Bronchial epithelial cell (primary cell): ENCODE data around the gene NFX1. TPM values are rescaled to one million over a fixed set of nuclear protein-coding genes. Genes with fewer than 3 reads are reported as not detected.
A peak's percentile ranks its signal among the peaks of the same experiment; 100 is the strongest.
"Not testable (repeated sequence)": the region's sequence is repeated elsewhere in the genome, so short reads cannot be mapped to it uniquely, and the experiment has no call there.

Experiments
- DNase-seq: peaks from one replicate; pipeline ENCODE4 v3.0.0-alpha.2; 2010; ENCODE audit warnings: low read depth
- FAIRE-seq: peaks from 2 replicates; lab custom pipeline; 2011; peaks lifted over from hg19 to GRCh38; lab: Jason Lieb, UNC
- H3K27me3 ChIP-seq: 2 replicates; pipeline ENCODE4 v1.5.1; 2011; ENCODE audit warnings: low read length; ENCODE audit not compliant: control insufficient read depth, insufficient read depth
- H3K36me3 ChIP-seq: 2 replicates; pipeline ENCODE4 v1.5.1; 2011; ENCODE audit warnings: low read length; ENCODE audit not compliant: control insufficient read depth, insufficient read depth
- H3K4me3 ChIP-seq: 2 replicates; pipeline ENCODE4 v1.5.1; 2011; ENCODE audit warnings: mild to moderate bottlenecking, low read depth, low read length, control low read depth
- total RNA-seq: library from RNA; depleted of rRNA; stranded (reverse); fragments of >200 nt; gene quantifications from 2 replicates; pipeline ENCODE4 v1.2.1, GENCODE V29; 2014
- TF ChIP-seq, protein P1 (sequence below): IDR thresholded peaks from 2 replicates; pipeline ENCODE4 v1.5.1; 2011; ENCODE audit warnings: mild to moderate bottlenecking, moderate library complexity, low read length, control low read depth, inconsistent platforms; ENCODE audit not compliant: insufficient read depth, severe bottlenecking

Gene NFX1
- total RNA-seq, 1 donor from 2014 or later = 19.2 TPM

- H3K27me3 ChIP-seq, DNase-seq, H3K36me3 ChIP-seq, FAIRE-seq, H3K4me3 ChIP-seq: not testable (repeated sequence)
Observed at GRCh38 chr9:33385979-33386640, 95.8 kb downstream of the NFX1 start.

DNA sequence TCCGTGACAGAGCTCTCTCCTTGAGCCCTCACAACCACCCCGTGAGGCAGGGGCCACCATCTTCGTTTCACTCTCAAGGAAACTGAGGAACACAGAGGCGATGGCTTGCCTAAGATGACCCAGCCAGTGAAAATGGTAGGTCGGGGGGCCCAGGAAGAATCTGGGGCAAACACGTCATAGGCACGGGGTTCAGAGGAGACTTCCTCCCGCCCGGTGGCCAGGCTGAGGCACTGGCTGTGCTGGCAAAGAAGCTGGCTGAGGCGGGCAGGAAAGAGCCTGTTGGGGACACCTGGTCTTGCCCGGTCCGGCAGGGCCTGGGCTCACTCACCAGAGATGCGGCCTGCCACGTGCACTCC lies 96.3 kb downstream of the NFX1 start:
- DNase-seq, H3K27me3 ChIP-seq, FAIRE-seq, H3K36me3 ChIP-seq, H3K4me3 ChIP-seq: not testable (repeated sequence)

DNA sequence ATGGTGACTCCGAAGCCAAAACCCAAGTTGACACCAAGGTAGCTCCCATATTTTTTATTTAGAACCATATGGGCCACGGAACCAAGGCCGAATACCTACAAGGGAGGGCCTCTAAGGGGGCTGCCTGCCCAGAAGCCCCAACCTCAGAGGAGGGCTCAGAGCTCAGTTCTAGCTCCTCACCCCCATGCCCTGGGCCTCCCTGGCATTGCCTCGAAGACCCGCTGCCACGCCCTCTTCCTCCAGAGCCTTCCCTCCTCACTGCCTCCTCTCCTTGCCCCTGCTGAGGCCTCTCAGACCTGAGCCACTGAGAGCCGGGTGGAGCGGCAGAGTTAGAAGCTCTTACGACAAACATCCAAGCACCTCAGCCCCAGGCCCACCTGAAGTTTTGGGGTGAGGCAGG lies 96.7 kb downstream of the NFX1 start:
- not testable (repeated sequence) for FAIRE-seq, H3K4me3 ChIP-seq, H3K27me3 ChIP-seq, DNase-seq, H3K36me3 ChIP-seq

DNA sequence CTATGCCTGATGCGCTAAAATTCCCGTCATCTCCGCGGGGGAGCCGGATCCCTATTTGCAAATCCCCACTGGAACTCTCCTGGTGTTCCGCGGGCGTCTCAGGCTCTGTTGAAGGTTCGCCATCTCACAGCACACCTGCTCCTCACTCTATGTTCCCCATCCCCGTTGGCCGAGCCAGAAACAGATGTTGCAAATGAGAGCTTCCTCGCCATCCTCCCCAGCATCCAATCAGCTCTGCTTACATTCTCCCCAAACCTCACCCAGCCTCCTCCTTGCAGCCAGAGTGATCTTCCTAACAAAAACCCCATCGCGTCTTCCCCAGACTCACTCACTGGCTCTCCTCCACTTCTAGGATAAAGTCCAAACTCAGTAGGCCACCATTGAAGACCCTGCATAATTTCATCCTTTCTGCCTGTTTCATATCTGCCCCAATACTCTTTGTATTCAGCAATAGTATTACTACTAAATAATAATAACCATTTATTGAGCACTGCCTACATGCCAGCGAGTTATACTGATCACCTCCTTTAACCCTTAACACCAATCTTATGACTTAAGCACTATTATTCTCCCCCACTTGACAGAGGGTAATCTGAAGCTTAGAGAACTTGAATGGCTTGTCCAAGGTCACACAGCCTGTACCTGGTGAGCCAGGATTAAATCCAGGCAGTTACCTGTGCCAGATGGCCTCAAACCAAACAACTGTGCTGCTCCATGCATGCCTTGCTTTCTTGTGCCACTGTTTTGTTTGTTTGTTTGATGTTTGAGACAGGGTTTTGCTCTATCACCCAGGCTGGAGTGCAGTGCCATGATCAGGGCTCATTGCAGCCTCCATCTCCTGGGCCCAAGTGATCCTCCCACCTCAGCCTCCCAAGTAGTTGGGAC lies 98.0 kb downstream of the NFX1 start:
- DNase-seq (no peak), FAIRE-seq (no peak)
- Histone ChIP-seq H3K27me3 (no peaks in the 10 kb centered on the region), H3K36me3 (no peaks in the 10 kb centered on the region), H3K4me3 (no peak overlapping the region)
- TF ChIP-seq, protein P1, sequence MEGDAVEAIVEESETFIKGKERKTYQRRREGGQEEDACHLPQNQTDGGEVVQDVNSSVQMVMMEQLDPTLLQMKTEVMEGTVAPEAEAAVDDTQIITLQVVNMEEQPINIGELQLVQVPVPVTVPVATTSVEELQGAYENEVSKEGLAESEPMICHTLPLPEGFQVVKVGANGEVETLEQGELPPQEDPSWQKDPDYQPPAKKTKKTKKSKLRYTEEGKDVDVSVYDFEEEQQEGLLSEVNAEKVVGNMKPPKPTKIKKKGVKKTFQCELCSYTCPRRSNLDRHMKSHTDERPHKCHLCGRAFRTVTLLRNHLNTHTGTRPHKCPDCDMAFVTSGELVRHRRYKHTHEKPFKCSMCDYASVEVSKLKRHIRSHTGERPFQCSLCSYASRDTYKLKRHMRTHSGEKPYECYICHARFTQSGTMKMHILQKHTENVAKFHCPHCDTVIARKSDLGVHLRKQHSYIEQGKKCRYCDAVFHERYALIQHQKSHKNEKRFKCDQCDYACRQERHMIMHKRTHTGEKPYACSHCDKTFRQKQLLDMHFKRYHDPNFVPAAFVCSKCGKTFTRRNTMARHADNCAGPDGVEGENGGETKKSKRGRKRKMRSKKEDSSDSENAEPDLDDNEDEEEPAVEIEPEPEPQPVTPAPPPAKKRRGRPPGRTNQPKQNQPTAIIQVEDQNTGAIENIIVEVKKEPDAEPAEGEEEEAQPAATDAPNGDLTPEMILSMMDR = no peak

DNA sequence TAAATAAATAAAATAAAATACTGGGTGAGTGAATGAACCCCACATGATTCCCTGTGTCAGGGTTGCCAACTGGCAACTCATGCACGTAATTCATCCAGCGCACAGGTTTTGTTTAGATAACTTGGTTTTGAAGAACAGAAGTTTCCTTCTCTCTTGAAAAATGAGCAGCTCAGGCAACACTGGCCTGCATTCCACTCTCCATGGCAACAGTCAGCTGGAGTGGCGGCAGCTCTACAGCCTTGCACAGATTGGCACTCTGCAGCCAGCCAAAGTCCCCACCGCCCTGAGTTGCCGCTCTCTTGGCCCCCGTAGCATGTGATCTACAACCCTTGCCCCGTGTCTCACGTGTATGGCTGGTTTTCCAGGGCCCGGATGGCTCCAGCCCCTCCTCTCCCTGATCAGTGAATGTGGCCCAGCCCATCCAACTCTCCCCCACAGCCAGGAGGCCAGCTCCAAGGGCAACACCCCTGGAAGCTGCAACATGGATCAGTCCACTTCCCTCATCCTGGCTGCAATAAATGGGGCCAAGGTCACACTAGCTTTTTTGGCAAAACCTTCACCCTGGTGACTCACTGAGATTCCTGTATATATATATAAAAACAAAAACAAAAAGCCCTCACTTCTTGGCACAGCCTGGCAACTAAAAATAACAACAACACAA lies 100.9 kb downstream of the NFX1 start:
- not testable (repeated sequence) for H3K27me3 ChIP-seq, FAIRE-seq, H3K36me3 ChIP-seq, H3K4me3 ChIP-seq
- peak; percentile 53 for DNase-seq

DNA sequence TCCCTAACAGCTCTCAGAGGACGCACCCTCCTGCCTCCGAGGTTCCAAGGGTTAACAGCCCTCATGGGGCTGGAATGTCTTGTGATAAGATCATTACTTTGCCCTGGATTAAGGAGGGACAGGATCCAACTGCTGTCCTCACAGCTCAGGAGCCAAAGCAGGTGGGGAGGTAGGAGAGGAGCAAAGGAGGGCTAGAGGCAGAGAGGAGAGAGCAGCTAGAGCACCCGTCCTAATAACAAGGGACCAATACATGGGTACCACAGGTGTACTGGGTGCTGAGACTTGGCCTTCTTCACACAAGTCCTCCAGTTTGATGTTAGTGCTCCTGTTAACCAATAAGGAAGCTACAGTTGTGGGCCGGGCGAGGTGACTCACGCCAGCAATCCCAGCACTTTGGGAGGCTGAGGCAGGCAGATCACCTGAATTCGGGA lies 102.3 kb downstream of the NFX1 start:
- DNase-seq, H3K27me3 ChIP-seq, H3K4me3 ChIP-seq, H3K36me3 ChIP-seq, FAIRE-seq: not testable (repeated sequence)

DNA sequence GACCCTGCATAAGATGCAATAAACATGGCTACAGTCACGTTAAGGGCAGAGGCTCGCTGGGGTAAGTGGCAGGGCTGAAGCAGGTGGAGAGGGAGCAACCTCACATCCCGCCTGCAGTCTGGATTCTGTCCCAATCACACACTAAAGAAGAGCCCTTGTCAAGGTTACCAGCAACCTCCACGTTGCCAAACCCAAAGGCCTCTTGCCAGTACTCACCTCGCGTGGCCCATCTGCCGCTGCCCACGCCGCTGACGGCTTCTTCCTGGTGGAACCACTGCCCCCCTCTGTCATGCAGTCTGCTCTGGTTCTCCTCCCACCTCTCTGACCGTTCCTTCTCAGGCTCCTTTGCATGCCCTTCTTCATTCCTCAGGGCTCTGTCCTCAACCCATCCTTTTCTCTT lies 103.3 kb downstream of the NFX1 start:
- FAIRE-seq (no peak), DNase-seq (no peak)
- TF ChIP-seq, protein P1 = no peak
- Histone ChIP-seq H3K27me3 (peaks cover 5% of the 10 kb centered on the region), H3K36me3 (no peaks in the 10 kb centered on the region), H3K4me3 (no peak overlapping the region)

- not testable (repeated sequence) for H3K4me3 ChIP-seq, H3K27me3 ChIP-seq, DNase-seq, FAIRE-seq, H3K36me3 ChIP-seq
Observed at GRCh38 chr9:33393986-33394385, 103.7 kb downstream of the NFX1 start.

DNA sequence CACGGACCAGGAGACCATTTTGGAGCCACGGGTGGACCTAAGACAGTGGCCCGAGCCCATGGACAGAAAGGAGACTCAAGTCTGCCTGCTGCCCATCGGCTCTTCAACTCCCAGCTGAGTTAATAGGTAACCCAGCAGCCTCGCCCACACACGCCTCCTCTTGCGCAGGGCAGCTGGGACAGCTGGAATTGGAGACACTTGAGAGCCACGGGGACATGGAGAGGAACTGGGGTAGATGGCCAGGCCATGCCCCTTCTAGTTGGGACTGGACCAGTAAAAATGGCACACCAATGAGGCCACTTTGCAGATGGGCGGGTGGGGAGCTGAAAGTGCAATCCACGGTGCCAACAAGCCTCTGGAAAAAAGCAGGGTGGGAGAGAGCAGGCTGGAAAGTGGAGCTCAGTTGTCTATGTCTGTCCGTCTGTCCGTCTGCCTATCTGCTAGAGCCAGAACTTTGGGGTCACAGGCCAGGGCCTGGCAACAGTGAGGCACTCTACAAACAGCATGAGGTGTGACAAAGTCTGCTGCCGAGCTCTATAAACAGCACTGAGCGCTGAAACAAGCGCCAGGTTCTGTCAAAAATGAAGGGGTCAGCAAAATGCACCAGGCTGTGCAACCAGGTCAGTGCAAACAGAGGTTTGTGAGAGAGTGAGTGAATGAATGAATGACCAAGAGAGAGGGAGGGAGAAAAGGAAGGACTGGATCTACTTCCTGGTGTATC lies 105.0 kb downstream of the NFX1 start:
- not testable (repeated sequence) for H3K36me3 ChIP-seq, H3K4me3 ChIP-seq, H3K27me3 ChIP-seq, DNase-seq, FAIRE-seq

GRCh38 chr9:33397801-33398200 lies 107.5 kb downstream of the NFX1 start:
- FAIRE-seq, H3K27me3 ChIP-seq, H3K36me3 ChIP-seq, DNase-seq, H3K4me3 ChIP-seq: not testable (repeated sequence)

GRCh38 chr9:33399047-33399446 lies 108.7 kb downstream of the NFX1 start:
- not testable (repeated sequence) for DNase-seq, H3K27me3 ChIP-seq, FAIRE-seq, H3K4me3 ChIP-seq, H3K36me3 ChIP-seq
